SKM-1 (cell line): ENCODE results near the gene CHTOP.
"Not testable (repeated sequence)": the region's sequence is repeated elsewhere in the genome, so short reads cannot be mapped to it uniquely, and the experiment has no call there.

ENCODE experiments used
- DNase-seq: peaks from one replicate; lab custom pipeline; 2025; ENCODE audit not compliant: unreplicated experiment; lab: John Stamatoyannopoulos, UW

Gene CHTOP

GRCh38 chr1:153659175-153659534 lies 25.3 kb downstream of the CHTOP start:
- no peak for DNase-seq

- DNase-seq = no peak
Observed at GRCh38 chr1:153659656-153660055, 25.8 kb downstream of the CHTOP start.

GRCh38 chr1:153661111-153661708 lies 27.3 kb downstream of the CHTOP start:
- no peak for DNase-seq

- no peak for DNase-seq
Observed at GRCh38 chr1:153662269-153662668, 28.4 kb downstream of the CHTOP start.

- no peak for DNase-seq
Observed at GRCh38 chr1:153663211-153663610, 29.3 kb downstream of the CHTOP start.

DNA sequence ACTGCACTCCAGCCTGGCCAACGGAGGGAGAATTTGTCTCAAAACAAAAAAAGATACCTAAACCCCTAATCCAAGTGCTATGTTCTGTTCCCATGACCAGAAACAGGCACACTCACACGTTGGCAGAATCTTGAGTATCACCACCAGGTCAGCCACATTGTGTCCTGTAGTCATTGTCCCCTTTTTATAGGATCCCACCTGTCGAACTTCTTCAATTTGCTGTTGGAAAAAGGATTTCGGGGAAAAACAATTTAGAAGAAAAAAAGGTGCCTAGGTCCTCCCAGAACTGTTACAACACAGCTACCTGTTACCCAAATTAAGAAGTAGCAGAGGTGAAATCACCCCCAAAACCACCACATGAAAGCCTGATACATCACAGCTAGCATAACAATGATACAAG lies 33.6 kb downstream of the CHTOP start:
- DNase-seq = no peak

DNA sequence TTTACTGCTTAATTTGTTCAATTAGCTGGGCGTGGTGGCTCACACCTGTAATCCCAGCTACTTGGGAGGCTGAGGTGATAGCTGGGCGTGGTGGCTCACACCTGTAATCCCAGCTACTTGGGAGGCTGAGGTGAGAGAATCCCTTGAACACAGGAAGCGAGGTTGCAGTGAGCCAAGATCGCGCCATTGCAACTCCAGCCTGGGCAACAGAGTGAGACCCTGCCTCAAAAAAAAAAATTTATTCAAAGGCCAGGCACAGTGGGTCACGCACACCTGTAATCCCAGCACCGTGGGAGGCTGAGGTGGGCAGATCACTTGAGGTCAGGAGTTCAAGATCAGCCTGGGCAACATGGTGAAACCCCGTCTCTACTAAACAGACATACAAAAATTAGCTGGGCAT lies 34.8 kb downstream of the CHTOP start:
- not testable (repeated sequence) for DNase-seq

DNA sequence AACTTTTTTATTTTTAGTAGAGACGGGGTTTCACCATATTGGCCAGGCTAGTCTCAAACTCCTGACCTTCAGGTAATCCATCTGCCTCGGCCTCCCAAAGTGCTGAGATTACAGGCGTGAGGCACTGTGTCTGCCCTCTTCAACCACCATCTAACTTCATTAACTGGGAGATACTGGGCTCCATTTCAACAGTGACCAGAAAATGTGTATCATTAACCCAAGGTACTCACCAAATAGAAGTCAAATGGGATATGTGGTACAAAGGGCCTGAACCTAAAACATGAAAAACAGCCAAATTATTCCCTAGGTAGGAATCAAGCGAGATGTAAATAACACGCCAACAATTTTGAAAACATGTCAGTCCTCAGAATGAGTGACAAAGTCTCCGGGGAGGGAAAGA lies 35.7 kb downstream of the CHTOP start:
- DNase-seq = no peak

GRCh38 chr1:153670257-153670858 lies 36.5 kb downstream of the CHTOP start:
- no peak for DNase-seq

DNA sequence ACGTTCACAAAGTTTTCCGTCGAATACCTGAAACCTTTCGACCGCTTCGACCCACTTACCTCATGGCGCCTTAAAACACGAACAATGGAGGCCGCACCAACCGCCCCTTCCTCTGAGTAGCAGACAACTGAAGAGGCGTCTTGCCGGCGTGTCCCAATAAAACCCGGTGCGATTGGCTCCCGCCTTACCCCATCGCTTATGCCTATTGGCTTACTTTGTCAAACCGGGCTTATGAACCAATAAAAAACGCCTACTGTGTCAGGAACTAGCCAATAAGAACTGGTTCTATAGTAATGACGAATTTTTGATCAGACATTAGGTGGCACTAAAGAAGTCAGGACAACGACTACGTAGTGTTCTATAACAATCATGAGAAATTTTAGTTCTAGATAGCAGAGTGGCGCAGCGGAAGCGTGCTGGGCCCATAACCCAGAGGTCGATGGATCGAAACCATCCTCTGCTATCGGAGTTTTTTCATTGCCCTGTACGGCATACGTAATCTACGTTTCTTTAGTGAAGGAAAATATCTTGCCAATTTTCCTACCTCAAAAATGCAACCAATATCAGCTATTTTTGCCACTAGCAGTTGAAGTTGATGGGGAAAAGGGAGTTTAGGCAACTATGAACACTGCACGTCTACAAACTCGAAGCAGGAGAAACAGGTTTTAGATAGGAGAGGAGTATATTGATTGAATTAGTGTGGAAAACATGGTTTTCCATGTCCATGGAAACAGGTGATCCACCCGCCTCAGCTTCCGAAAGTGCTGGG lies 37.2 kb downstream of the CHTOP start, which contains the start of gene ILF2:
Gene ILF2 (minus strand): TSS at position 135 of the 769 bp plus-strand sequence. CDS start 71 bp downstream, at position 64.
- peak; percentile 100 for DNase-seq

DNA sequence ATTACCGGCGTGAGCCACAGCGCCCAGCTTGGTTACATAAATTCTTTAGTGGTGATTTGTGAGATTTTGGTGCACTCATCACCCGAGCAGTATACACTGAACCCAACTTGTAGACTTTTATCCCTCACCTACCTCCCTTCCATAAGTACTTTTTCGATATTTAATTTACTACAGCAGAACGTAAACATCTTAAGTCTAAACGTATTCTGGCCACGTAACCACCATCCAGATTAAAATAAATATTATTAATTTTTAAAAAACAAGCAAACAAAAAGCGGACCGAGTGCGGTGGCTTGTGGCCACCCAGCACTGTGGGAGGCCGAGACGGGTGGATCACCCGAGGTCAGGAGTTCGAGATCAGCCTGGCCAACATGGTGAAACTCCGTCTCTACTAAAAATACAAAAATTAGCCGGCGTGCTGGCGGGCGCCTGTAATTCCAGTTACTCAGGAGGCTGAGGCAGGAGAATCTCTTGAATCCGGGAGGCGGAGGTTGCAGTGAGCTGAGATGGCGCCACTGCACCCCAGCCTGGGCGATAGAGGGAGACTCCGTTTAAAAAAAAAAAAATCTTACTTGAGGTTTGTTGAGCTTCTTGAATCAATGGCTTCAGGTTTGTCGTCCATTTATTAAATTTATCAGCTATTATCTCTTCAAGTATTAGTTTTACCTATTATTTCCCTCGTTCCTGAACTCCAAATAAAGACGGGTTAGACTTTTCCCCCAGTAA lies 37.9 kb downstream of the CHTOP start:
- DNase-seq = peak; percentile 72

DNA sequence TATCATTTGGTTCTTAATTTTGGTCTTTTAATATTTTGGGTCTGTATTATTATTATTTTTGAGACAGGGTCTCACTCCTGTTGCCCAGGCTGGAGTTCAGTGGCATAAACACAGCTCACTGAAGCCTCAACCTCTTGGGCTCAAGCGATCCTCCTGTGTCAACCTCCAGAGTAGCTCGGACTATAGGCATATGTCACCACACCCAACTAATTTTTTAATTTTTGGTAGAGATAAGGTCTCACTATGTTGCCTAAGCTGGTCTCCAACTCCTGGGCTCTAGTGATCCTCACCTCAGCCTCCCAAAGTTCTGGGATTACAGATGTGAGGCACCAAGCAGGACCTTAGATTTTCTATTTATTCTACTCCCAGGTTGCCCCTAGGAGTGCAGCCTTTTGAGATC lies 39.6 kb downstream of the CHTOP start:
- DNase-seq = no peak

GRCh38 chr1:153677718-153678518 lies 44.1 kb downstream of the CHTOP start:
- peak; percentile 50 for DNase-seq

DNA sequence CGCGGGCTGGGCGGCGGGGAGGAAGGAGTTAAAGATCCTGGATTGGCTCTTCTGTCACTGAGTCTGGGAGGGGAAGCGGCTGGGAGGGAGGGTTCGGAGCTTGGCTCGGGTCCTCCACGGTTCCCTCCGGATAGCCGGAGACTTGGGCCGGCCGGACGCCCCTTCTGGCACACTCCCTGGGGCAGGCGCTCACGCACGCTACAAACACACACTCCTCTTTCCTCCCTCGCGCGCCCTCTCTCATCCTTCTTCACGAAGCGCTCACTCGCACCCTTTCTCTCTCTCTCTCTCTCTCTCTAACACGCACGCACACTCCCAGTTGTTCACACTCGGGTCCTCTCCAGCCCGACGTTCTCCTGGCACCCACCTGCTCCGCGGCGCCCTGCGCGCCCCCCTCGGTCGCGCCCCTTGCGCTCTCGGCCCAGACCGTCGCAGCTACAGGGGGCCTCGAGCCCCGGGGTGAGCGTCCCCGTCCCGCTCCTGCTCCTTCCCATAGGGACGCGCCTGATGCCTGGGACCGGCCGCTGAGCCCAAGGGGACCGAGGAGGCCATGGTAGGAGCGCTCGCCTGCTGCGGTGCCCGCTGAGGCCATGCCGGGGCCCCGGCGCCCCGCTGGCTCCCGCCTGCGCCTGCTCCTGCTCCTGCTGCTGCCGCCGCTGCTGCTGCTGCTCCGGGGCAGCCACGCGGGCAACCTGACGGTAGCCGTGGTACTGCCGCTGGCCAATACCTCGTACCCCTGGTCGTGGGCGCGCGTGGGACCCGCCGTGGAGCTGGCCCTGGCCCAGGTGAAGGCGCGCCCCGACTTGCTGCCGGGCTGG lies 44.9 kb downstream of the CHTOP start, which contains the start of gene NPR1:
Gene NPR1 (plus strand): TSS at position 170 of the 818 bp plus-strand sequence. CDS start 421 bp downstream, at position 591.
- no peak for DNase-seq

- DNase-seq = no peak
Observed at GRCh38 chr1:153679337-153680119, 45.7 kb downstream of the CHTOP start.

GRCh38 chr1:153680120-153680403 lies 46.2 kb downstream of the CHTOP start:
- no peak for DNase-seq

DNA sequence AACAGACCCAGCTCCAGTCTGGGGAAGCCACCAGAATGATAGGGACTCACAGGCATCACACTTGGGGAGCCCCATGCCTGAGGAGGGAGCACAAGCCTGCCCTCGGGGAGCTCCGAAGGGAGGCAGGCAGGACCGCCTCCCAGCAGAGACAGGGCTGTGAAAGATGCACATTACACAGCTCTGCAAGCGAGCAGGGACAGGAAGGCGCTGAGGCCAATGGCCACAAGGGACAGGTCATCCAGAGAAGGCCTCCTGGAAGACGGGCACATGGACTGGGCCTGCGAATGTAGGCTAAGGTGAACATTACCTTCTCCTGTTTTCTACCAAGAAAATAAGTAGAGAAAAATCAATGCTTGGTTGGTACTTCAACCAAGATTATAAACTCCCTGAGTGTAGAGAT lies 48.9 kb downstream of the CHTOP start:
- no peak for DNase-seq

- DNase-seq = no peak
Observed at GRCh38 chr1:153683854-153684253, 50.0 kb downstream of the CHTOP start.

GRCh38 chr1:153684892-153685291 lies 51.0 kb downstream of the CHTOP start:
- DNase-seq = no peak
